Measurements from ENCODE around the gene PRPF39.
"Not testable (repeated sequence)": the region's sequence is repeated elsewhere in the genome, so short reads cannot be mapped to it uniquely, and the experiment has no call there.

The PRPF39 gene

DNA sequence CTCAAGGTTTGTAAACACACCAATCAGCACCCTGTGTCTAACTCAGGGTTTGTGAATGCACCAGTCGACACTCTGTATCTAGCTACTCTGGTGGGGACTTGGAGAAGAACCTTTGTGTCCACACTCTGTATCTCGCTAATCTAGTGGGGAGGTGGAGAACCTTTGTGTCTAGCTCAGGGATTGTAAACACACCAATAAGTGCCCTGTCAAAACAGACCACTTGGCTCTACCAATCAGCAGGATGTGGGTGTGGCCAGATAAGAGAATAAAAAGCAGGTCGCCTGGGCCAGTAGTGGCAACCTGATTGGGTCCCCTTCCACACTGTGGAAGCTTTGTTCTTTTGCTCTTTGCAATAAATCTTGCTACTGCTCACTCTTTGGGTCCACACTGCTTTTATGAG is 2.8 kb upstream of the PRPF39 start:
- DNase-seq (ENCODE audit: low read depth): not testable (repeated sequence)

DNA sequence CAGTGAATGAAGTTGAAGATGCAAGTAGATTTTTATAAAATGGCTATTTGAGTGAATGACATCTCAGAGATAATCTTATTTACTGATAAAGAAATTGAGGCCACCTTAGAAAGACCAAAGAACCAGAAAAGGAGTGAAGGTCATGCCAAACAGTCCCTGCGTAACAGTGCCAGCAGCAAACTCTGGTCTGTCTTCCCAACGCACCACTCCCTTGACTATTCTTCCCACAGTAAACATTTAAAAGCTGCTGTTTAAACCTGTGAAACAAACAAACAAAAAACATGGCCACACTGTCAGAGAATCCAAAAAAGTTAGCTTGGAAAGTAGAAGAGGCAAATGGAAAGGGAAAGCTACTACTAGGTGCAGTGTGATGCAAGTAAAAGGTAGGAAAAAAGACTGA is 1.5 kb upstream of the PRPF39 start:
- DNase-seq (ENCODE audit: low read depth): no peak

DNA sequence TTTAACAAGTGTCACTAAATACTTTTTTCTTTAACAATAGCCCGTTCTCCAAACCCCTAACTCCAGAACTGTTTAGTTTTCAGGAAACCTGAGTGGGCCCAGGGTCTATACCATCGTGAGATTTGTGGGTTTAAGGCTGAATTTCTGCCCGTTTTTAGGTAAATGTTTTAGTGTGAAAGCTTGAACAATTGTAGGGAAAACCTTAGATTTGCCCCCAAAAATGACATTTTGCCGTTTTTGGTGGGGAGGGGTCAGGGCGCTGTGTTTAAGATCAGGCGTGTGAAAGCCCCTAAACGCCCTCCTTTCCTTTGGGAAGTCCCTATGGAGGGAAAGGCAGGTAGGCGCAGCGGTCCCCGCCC is 320 bp upstream of the PRPF39 start:
- DNase-seq (ENCODE audit: low read depth): no peak

DNA sequence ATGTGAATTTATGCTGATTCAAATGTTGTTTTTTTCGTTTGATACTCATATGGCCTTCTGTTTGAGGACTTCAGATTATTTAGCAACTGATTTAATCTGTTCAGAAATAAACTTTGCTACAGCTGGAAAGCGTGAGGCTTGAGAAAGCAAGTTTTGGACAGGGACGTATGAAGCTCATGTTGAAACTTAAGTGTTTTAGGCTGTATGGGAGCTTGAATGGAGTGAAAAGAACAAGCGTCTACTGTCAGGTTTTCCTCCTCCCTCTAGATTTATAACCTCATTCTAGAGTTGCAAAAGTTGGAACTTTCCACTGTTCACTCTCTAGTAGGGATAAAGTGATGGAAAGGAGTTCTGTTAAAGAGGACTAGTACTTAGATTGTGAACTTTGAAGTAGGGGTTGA is 1.0 kb downstream of the PRPF39 start:
- no peak for DNase-seq (ENCODE audit: low read depth)

DNA sequence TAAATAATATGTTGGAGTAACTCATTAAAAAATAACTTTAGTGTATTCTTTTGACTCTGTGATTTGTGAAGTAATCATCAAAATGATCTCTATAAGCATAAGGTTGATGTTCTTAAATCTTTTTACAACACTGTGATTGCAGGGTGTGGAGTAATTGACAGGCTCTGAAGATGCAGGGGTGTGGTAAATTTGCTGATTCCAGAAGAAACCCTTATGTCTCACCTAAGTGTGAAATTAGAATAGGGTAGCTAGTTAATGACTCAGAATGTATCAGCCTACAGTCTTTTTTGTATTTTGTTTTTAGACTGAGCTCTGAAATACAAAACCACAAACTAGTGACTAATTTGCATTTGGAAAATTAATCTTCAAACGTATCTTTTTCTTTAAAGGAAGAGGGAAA is 5.9 kb downstream of the PRPF39 start:
- no peak for DNase-seq (ENCODE audit: low read depth)

DNA sequence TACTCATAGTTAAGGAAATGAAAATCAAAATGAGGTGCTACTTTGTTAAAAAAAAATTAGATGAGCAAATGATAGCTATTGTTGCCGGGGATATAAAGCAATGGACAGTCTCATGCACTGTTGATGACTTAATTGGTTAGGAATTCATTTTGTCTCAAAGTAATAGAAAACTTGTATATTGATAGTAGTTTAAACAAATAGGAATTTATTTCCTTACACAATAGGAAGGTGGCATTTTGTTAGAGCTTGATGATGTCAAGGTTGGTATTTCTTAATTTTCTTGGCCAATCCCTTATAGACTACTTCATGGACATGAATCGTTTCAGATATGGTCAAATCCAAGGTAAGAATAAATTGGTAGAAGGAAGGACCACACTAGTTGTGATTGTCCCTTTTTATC is 7.8 kb downstream of the PRPF39 start:
- no peak for DNase-seq (ENCODE audit: low read depth)

DNA sequence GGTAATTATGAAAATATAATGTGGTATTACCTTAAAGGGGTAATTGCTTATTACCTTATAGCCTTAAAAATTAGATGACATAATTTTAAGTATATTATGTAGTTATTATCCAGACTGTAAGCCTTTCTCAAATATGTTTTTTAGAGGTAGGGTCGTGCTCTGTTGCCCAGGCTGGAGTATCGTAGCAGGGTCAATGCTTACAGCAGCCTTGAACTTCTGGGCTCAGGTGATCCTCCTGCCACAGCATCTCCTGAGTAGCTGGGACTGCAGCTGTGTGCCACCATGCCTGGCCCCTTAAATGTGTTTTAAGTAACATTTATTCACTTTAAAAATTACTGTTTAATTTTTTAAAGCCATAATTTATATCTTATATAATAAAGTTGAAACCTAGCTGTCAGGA is 10.4 kb downstream of the PRPF39 start:
- DNase-seq (ENCODE audit: low read depth): no peak

DNA sequence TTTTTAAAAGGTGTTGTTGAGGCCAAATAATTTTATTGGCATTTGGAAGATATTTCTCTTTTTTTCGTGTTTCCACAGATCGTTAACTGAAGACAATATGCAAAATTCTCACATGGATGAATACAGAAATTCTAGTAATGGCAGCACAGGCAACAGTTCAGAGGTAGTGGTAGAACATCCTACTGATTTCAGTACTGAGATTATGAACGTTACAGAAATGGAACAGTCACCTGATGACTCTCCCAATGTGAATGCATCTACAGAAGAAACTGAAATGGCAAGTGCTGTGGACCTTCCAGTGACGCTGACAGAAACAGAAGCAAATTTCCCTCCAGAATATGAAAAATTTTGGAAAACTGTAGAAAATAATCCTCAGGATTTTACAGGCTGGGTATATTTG is 11.2 kb downstream of the PRPF39 start:
- DNase-seq (ENCODE audit: low read depth): no peak

DNA sequence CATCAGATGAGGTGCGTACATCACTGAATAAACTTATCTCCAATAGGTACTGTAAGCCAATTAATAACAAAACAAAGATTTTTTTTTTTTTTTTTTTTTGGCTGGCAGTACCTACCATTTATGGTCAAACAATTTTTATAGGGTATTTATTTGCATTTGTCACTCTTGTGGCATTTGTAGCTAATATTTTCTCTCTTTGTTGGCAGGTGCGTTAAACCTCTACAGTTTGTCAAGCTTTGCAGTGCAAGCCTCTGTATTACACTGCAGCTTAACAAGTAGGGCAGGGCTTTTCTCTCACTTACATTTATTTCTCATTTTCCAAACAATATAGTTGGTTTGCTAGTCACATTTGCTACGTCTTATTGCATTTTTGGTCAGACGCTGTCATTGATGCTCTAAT is 12.3 kb downstream of the PRPF39 start:
- no peak for DNase-seq (ENCODE audit: low read depth)

DNA sequence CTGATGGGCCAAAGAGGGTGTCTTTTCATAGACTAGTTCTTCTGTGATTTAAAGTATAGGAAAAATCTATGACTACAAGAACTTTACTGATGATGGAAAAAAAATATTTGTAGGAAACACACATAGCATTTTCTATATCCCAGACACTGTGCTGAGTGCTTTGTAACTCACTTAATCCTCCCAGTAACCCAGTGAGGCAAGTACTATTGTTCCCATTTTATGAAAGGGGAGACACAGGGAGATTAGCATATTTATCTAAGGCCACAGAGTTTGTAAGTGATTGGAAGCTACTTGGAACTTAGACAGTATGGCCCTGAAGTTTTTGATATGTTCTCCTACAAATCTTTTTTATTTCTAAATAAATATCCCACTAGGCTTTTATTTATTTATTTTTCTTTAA is 19.9 kb downstream of the PRPF39 start:
- no peak for DNase-seq (ENCODE audit: low read depth)

DNA sequence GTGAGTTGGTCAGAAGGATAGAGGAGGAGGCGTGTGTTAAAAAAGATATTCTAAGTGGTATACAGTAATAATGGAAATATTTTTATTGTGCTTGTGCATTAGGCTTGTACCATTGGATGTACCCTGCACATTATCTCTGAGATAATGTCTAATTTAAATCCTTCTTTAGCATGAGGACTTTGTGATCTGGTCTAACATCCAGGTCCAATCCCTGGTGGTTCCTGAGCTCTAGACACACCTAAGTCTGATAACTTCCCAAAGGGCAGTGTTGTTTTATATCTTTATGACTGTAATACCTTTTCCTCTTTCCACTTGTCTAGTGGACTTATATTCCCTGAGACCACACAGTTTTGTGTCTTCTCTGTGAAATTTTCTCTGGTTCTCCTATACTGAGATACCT is 20.6 kb downstream of the PRPF39 start:
- DNase-seq (ENCODE audit: low read depth): no peak

DNA sequence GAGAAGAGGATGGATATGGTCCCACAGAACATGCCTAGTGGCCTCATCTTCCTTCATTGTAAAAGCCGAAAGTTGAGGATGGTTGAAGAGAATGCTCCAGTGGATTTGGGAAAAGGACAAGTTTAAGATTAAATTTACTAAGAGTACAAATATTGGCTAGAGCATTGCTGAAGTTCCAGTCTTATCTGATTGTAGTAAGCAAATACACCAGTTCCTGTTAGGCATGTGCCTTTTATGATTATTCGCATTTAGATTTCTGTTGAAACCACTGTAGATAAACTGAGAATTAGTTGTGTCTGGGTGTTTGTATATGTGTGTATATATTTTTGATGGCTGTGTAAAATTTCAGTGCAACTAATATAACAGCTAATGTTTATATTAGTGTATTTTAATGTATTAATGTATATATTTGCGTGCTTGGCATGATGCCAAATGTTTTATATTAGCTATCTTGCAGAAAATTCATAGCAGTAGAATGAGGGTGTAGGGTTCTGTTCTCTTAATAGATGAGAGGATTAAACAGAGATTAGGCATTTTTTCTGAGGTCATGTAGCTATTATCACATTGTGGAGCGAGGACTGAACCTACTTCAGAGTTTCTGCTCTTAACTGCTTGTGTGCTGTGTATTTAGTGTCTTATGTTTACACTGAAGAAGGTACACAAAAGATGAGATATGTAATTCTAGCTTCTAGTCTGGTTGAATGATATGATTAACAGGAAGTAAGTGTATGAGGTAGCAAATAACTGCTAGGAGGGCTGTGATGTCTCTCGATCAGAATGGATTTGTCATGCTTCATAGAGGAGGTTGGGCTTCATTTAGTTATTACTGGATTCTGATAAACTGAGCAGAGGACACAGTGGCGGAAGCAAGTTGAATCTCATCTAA is 29.2 kb downstream of the PRPF39 start:
- DNase-seq (ENCODE audit: low read depth): no peak

DNA sequence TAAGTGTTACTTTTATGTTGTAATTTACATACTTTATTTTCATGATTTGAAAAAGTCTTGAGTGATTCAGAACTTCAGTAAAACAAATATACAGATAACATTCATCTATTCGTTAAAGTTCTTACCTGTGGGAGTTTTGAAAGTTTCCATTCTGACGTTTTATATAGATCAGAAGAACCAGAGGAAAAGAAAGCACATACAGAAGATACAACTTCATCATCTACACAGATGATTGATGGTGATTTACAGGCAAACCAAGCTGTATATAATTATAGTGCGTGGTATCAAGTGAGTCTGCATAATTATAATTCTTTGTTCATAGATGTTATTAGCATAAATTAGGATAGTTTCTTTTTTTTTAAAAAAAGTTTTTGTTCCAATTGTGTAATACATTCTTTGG is 30.4 kb downstream of the PRPF39 start:
- no peak for DNase-seq (ENCODE audit: low read depth)

DNA sequence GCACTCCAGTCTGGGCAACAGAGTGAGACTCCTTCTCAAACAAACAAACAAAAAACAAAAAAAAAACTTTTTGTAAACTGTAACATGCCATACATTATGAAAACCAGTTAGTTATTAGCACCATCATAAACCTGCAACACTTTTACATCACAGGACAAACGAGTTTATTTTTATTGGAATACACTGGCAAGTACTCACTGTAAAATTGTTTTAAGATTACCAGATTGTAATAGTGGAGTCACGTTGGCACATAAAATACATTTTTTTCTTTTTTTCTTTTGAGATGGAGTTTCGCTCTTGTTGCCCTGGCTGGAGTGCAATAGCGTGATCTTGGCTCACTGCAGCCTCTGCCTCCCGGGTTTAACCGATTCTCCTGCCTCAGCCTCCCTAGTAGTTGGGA is 34.7 kb downstream of the PRPF39 start:
- DNase-seq (ENCODE audit: low read depth): no peak

DNA sequence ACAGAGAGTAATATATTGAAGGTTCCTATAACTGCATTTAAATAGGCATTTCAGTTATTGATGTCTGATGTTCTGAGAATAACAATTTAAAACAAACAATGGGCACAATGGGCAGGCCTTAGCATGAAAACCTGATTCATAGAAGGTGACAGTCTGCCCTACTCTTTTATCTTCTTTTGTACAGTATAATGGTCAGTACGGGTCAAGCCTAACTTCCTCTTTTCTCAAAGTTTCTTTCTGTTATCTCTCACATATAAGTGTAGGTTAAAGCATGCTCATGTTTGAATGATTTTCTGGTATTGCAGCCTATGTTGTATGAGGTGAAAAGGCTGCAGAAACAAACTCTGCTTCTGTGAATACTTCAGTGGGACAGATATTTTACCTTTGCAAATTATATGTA is 36.2 kb downstream of the PRPF39 start:
- no peak for DNase-seq (ENCODE audit: low read depth)

DNA sequence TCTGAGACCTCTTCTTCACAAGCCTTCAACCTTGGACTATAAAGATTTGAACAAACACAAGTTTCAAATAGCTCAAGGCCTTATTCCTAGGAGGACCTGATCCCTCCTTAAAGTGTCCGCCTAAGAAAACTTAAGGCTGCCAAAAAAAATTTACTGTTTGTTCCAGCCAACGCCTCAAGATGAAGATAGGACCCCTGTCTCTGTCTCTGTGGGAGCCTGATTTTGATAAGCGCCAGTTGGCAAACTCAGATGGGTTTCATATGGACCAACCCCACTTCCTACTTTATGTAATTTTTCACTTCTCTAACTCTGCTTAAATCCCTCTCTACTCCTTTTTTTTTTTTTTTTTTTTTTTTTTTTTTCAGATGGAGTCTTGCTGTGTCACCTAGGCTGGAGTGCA is 39.4 kb downstream of the PRPF39 start:
- no peak for DNase-seq (ENCODE audit: low read depth)

DNA sequence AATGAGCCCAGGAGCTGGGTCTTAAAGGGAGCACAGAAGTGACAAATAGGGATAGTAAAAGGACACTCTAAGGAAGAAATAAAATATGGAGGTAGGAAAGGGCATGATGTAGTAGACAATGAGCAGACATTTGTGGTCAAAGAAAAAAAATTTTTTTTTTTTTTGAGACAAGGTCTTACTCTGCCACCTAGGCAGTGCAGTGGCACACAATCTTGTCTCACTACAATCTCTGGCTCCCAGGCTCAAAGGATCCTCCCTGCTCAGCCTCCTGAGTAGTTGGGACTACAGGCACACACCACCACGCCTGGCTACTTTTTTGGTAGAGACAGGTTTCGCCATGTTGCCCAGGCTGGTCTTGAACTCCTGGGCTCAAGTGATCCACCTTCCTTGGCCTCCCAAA is 41.8 kb downstream of the PRPF39 start:
- no peak for DNase-seq (ENCODE audit: low read depth)

DNA sequence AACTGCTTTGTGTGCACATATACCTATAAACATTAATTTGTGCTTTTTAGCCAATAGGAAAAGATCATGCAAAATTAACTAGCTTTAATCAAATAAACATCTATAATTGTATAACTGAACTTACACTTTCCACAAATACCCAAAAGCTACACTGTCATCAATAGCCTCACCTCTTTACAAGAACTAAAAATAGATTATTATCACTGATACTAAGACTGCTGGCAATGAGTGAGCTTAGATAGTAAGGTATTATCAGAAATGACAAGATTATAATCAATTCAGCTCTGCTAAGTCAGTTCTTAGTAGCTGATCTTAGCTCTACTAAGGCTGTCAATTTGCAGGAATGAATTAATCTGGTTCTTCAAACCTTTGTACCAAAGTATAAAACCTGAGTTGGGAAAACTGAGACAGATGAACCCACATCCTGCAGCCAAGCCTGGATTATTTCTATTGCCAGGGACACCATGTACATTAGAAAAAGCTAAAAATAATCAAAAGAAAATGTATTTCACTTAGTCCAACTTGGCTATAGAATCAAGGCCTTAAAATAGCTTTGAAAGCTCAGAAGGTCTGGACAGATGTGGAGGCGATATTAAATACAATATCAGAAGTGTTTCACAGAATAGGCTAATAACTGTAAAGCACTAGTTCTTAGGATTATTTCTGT is 45.2 kb downstream of the PRPF39 start:
- no peak for DNase-seq (ENCODE audit: low read depth)

DNA sequence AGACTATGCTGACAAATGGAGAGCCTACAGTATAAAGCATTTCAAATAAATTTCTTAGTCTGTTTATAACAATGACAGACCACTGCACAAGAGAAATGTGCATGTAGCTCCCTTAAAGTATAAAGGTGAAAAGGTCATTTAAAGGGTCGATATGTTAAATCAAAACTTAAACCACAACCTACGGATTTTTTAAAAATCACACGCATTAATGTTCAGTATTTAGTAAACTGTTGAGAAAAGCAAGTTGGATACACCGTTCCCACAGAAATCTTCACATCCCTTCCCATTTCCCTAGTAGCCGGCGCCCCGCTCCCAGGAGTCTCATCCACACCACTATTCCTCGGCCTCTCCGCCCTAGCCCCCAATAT is 49.8 kb downstream of the PRPF39 start:
- no peak for DNase-seq (ENCODE audit: low read depth)

DNA sequence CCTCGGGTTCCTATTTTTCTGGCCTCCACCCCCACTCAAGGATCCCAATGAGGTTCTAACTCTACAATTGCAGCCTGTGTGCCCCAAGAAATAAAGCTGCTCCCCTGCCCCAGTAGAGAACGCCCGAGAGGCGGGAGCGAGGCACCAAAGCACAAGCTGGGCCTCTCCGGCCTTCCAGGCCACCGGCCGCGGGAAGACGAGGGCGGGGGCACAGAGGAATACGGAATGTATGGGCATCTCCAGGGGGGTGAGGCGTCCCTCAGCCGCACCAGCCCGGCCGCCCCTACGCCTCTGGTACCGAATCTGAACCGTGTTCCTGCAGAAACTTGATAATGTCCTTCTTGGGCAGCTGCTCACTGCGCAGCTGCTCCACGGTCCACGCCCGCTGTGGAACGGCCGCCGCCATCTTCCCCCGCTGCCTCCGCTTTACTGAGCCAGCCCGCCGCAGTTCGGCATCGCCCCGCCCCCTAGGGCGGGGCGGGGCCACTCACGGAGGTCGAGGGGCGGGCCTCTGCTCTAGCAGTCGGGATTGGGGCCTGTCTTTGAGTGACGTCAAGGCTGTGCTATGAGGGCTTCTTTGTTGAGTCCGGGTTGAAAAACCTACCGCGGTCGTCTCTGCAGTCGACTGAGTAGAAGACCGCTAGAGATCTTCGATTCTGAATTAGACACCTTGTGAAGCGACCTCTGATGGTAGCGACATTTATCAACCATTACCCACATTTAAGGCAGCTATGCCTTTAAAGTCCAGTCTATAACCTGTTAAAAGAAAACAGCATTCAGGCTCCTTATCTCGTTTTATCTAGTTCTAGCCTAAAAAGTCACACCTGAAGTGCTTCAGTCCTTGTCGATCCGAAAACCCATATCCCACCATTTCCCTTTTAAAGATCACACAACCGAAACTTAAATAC is 50.4 kb downstream of the PRPF39 start, which contains the start of gene FKBP3:
Gene FKBP3 (minus strand): TSS at position 431 of the 908 bp plus-strand sequence. CDS start 25 bp downstream, at position 406.
- peak; percentile 87 for DNase-seq (ENCODE audit: low read depth)

DNA sequence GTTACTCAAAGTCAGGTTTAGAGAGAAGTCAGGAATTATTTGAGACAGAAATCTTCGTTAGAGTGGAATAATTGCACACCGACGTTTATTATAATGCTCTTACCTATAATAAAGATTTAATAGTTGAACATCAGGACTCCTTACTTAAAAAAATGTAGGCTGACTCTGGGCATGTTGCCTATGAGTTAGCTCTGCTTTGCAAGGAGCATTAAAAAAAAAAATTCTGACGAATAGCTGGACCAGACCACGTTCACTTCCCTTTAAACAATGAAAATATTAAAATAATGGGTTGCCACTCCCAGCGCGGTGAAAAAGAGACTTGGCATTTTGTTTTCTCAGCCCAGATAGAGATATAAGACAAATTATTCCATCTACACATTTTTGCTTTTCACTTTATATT is 51.2 kb downstream of the PRPF39 start:
- no peak for DNase-seq (ENCODE audit: low read depth)

DNA sequence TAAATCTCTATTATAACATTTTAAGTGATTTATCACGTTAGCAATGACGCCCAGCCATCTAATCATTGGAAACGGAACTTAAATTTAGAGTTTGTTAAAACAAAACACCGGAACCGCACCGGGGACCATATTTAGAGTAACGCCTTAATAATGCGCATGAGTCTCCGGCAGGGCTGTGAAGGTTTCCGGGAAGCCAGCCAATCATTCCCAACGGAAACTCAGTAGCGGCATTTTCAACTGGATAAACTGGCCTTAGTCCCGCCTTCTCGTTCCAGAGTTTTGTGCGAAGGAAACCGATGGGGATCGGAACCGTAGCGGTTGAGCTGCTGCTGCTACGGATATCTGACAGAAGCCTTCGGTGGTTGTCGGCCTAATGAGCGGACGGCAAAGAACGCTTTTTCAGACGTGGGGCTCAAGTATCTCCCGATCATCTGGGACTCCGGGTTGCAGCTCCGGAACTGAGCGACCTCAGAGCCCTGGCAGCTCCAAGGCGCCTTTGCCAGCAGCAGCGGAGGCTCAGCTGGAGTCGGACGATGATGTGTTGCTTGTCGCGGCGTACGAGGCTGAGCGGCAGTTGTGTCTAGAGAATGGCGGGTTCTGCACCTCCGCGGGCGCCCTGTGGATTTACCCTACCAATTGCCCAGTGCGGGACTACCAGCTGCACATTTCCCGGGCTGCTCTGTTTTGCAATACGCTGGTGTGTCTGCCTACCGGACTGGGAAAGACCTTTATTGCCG is 51.9 kb downstream of the PRPF39 start, which contains the start of gene FANCM:
Gene FANCM (plus strand): TSS at position 272 of the 737 bp plus-strand sequence. CDS start 102 bp downstream, at position 374.
- DNase-seq (ENCODE audit: low read depth): peak; percentile 73
